HG02884 (cell line): ENCODE measurements around the gene GATAD2B.

Experiments
- ATAC-seq: cut with Tn5 transposase; IDR thresholded peaks from one replicate; pipeline ENCODE4 v1.9.1; 2021; ENCODE audit warnings: mild to moderate bottlenecking, moderate library complexity; ENCODE audit not compliant: unreplicated experiment

GATAD2B gene

DNA sequence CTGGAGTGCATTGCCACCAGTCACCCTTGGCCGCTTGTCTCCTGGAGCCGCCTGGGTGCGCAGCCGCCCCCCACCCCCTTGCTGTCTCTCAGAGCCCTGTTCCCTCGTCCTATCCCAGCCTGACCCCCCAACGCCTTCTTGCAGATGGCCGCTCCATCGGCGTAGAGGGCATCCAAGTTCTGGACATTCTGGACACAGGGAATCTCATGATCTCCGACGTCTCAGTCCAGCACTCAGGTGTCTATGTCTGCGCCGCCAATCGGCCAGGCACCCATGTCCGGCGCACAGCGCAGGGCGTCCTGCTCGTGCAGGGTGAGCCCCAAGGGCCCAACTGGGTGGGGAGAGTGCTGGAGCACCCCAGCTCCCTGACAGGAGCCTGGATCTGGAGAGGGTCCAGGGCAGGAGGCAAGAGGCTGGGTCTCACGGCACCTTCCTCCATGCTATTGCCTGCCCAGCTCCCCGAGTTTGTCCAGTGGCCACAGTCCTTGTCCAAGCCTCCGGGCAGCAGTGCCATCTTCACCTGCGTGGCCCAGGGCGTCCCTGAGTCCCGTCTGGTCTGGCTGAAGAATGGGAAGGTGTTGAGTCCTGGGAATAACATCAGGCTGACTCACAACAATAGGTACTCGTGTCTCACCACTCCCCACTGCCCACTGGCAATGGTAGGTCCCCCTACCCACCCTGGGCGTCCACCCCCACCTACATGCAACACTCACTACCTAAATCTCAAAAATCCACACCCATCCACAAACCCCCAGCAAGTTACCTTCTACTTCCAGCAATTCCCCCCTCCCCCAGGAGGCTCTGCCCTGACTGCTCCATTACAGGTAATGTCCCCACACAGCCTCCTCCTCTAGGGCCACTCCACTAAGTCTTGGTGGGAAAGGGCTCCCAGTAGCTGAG, 123.0 kb downstream of the GATAD2B start:
- no peak for ATAC-seq

- ATAC-seq = no peak
These were observed 123.8 kb downstream of the GATAD2B start for GRCh38 chr1:153799016-153799415.

GRCh38 chr1:153798468-153798780, 124.3 kb downstream of the GATAD2B start:
- ATAC-seq = no peak

GRCh38 chr1:153796786-153797659, 125.7 kb downstream of the GATAD2B start:
- no peak for ATAC-seq

GRCh38 chr1:153795934-153796785, 126.6 kb downstream of the GATAD2B start:
- ATAC-seq = no peak

- ATAC-seq = no peak
These were observed 127.4 kb downstream of the GATAD2B start for GRCh38 chr1:153795330-153795837.

DNA sequence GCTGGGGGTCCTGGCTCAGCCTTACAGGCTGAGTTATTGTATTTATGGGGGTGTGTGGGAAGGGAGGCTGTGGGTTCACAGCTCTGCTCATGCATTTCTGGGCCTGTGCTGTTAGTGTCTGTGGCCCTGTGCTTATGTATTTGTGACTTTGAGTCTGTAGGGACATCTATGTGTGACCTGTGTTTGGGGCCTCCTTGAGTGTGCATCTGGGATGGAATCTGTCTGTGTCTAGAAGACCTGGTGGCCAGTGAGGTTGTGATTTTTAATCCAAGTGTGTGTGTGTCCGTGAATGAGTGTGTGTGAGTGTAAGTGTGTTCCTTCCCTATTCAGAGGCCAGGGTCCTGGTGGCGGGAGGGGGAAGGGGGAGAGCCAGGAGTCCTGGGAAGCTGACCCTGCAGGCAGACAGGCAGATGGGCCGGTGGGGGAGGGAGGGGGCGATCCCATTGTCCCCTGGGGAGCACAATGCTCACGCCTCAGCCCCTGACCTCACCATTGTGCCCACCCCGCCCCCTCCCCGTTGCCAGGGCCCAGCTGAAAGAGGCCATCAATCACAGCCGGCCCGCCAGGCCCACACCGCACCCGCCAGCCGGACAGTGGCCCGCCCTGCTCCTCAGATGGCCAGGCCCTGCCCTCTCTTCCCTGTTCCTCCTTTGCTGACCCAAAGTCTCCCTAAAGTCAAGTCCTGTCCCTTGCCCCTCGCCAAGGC, 128.0 kb downstream of the GATAD2B start:
- ATAC-seq = no peak

- ATAC-seq = no peak
These were observed 128.7 kb downstream of the GATAD2B start for GRCh38 chr1:153793973-153794615.

GRCh38 chr1:153793261-153793972, 129.4 kb downstream of the GATAD2B start:
- ATAC-seq = no peak

- no peak for ATAC-seq
These were observed 130.1 kb downstream of the GATAD2B start for GRCh38 chr1:153792631-153793041.

- no peak for ATAC-seq
These were observed 131.0 kb downstream of the GATAD2B start for GRCh38 chr1:153791648-153792253.

DNA sequence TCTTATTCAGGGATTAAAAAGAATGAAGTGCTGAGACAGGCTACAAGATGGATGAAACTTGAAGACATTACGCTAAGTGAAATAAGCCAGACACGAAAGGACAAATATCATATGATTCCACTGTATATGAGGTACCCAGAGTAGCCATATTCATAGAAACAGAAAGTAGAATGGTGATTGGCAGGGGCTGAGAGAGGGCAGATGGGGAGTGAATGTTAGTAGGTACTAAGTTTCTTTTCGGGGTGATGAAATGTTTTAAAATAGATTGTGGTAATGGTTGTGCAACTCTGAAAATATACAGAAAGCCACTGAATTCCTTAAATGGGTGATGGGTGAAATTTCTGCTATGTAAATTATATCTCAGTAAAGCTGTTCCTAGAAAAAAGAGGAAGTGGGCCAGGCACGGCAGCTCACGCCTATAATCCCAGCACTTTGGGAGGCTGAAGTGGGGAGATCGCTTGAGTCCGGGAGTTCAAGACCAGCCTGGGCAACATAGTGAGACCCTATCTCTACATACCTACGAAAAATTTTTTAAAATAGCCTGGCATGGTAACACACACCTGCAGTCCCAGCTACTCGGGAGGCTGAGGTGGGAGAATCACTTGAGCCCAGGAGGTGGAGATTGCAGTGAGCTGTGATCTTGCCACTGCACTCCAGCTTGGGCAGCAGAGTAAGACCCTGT, 131.7 kb downstream of the GATAD2B start:
- peak; percentile 82 for ATAC-seq

DNA sequence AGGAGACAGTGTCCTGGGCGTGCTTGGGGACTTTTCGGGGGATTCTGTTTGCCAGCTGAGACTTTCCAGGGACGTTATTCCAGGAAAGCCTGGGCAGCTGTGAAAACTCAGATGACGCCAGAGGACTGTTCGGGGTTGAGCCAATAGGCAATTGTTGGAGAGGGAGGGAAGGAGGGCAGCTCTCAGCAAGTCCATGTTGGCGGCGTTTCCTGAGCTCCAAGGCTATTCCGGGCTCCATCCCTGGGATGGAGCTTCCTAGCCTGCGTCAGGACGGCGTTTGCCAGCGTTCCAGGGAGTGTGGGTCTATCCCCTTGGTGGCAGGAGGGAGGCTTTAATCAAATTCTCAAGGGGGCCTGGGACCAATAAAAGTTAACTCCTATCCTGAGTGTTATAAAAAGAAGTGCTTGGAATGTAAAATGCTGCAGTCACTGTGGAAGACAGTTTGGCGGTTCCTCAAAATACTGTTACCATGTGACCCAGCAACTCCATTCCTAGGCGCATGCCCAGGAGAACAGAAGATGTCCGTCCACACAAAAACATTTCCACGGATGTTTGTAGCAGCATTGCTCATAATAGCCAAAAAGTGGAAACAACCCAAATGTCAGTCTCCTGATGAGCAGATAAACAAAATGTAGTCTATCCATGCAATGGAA, 132.3 kb downstream of the GATAD2B start:
- ATAC-seq = no peak

- ATAC-seq = no peak
These were observed 133.2 kb downstream of the GATAD2B start for GRCh38 chr1:153789478-153790034.

DNA sequence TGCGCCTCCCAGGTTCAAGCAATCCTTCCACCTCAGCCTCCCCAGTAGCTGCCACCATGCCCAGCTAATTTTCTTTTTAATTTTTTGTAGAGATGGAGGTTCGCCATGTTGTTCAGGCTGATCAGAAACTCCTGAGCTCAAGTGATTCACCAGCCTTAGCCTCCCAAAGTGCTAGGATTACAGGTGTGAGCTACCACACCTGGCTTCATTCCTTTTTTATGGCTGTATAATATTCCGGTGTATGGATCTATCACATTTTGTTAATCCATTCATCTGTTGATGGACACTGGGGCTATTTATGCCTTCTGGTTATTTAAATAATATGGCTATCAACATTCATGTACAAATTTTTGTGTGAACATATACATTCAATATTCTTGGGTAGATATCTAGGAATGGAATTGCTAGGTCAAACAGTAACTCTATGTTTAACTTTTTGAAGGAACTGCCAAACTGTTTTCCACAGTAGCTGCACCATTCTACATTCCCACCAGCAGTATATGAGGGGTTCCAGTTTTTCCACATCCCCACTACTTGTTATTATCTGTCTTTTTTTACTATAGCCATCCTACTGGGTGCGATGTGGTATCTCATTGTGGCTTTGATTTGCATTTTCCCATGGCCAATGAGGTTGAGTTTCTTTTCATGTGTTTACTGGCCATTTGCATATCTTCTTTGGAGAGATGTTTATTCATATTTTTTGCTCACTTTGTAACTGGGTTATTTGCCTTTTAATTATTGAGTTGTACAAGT, 136.6 kb downstream of the GATAD2B start:
- no peak for ATAC-seq
